DOHH2 (cell line): ENCODE data around the gene RRP15.

Experiments used
- H3F3A ChIP-seq: fragments of 200-600 bp; sonication (generic), shearing (Covaris generic); 2 replicates; pipeline ENCODE4 v1.6.0; 2016; ENCODE audit warnings: antibody characterized with exemption, mild to moderate bottlenecking; ENCODE audit not compliant: control insufficient read depth, insufficient read depth
- H3K27ac ChIP-seq: fragments of 200-600 bp; sonication (generic); 2 replicates; pipeline ENCODE4 v1.5.1; 2014; ENCODE audit warnings: low read depth, mild to moderate bottlenecking, low read length, moderate library complexity
- H3K27me3 ChIP-seq: fragments of 200-600 bp; sonication (generic); 2 replicates; pipeline ENCODE4 v1.6.1; 2014; ENCODE audit warnings: mild to moderate bottlenecking, low read length, mixed read lengths; ENCODE audit not compliant: control insufficient read depth
- H3K36me3 ChIP-seq: fragments of 200-600 bp; sonication (generic); 2 replicates; pipeline ENCODE4 v1.6.1; 2014; ENCODE audit warnings: mild to moderate bottlenecking, low read length, moderate library complexity, mixed read lengths; ENCODE audit not compliant: control insufficient read depth
- H3K4me1 ChIP-seq: fragments of 200-600 bp; sonication (generic); 2 replicates; pipeline ENCODE4 v1.6.1; 2014; ENCODE audit warnings: mild to moderate bottlenecking, low read length, mixed read lengths; ENCODE audit not compliant: control insufficient read depth
- H3K4me2 ChIP-seq: fragments of 200-600 bp; sonication (generic); 2 replicates; pipeline ENCODE4 v1.6.0; 2014; ENCODE audit warnings: mild to moderate bottlenecking, low read length, moderate library complexity
- H3K4me3 ChIP-seq: fragments of 200-600 bp; sonication (generic); 2 replicates; pipeline ENCODE4 v1.5.1; 2014; ENCODE audit warnings: mild to moderate bottlenecking, low read length, mixed read lengths
- H3K79me2 ChIP-seq: fragments of 200-600 bp; sonication (generic); 2 replicates; pipeline ENCODE4 v1.6.1; 2014; ENCODE audit warnings: mild to moderate bottlenecking, low read length, mixed read lengths; ENCODE audit not compliant: control insufficient read depth
- H3K9me2 ChIP-seq: fragments of 200-600 bp; sonication (generic); replicated peaks from 2 replicates; pipeline ENCODE4 v1.6.1; 2014; ENCODE audit warnings: mild to moderate bottlenecking, low read length, mixed read lengths; ENCODE audit not compliant: control insufficient read depth
- H3K9me3 ChIP-seq: fragments of 200-600 bp; sonication (generic); 2 replicates; pipeline ENCODE4 v1.6.1; 2014; ENCODE audit warnings: antibody characterized with exemption, low read length, mixed read lengths; ENCODE audit not compliant: control insufficient read depth, insufficient read depth
- H4K20me1 ChIP-seq: fragments of 200-600 bp; sonication (generic); 2 replicates; pipeline ENCODE4 v1.6.0; 2014; ENCODE audit warnings: low read depth, mild to moderate bottlenecking, antibody characterized with exemption, low read length, moderate library complexity; ENCODE audit not compliant: control insufficient read depth, insufficient read depth
- CTCF ChIP-seq: fragments of 200-600 bp; sonication (generic); IDR thresholded peaks from one replicate; pipeline ENCODE4 v1.5.1; 2014; ENCODE audit warnings: antibody characterized with exemption, mild to moderate bottlenecking, low read depth, low read length; ENCODE audit not compliant: poor library complexity, severe bottlenecking
- EZH2phosphoT487 ChIP-seq: fragments of 200-600 bp; sonication (generic); IDR thresholded peaks from 2 replicates; pipeline ENCODE4 v1.6.1; 2017; ENCODE audit warnings: borderline replicate concordance, mild to moderate bottlenecking, antibody characterized with exemption, low read length, moderate library complexity, mixed read lengths

The RRP15 gene

GRCh38 chr1:218259800-218260199 is 25.3 kb upstream of the RRP15 start:
- no peaks in the 10 kb centered on the region for H4K20me1 ChIP-seq
- no peaks in the 10 kb centered on the region for H3F3A ChIP-seq
- H3K36me3 ChIP-seq = no peaks in the 10 kb centered on the region
- no peaks in the 10 kb centered on the region for H3K9me3 ChIP-seq
- no peak overlapping the region for H3K4me2 ChIP-seq
- no peaks in the 10 kb centered on the region for H3K79me2 ChIP-seq
- H3K27ac ChIP-seq = no peak overlapping the region
- H3K4me1 ChIP-seq = peaks cover 3% of the 10 kb centered on the region; the same call in 1 of the 2 replicates
- no peak overlapping the region for H3K4me3 ChIP-seq
- no peak for TF ChIP-seq EZH2phosphoT487
- peak; percentile 64 for TF ChIP-seq CTCF
- no peaks in the 10 kb centered on the region for H3K9me2 ChIP-seq
- no peaks in the 10 kb centered on the region for H3K27me3 ChIP-seq

GRCh38 chr1:218262259-218262658 is 22.8 kb upstream of the RRP15 start:
- TF ChIP-seq EZH2phosphoT487 (no peak), CTCF (no peak)

GRCh38 chr1:218266356-218266755 is 18.7 kb upstream of the RRP15 start:
- Histone ChIP-seq H3K9me3 (no peaks in the 10 kb centered on the region), H3K27me3 (no peaks in the 10 kb centered on the region), H3K9me2 (no peaks in the 10 kb centered on the region), H3K4me2 (no peak overlapping the region), H3K4me1 (no peaks in the 10 kb centered on the region), H4K20me1 (no peaks in the 10 kb centered on the region), H3K27ac (no peak overlapping the region), H3K79me2 (no peaks in the 10 kb centered on the region), H3F3A (no peaks in the 10 kb centered on the region), H3K36me3 (no peaks in the 10 kb centered on the region), H3K4me3 (no peak overlapping the region)
- TF ChIP-seq CTCF = no peak
- TF ChIP-seq EZH2phosphoT487 = no peak

More at GRCh38 chr1:218262259-218262658, 22.8 kb upstream of the RRP15 start:
- H3K27me3 ChIP-seq = no peaks in the 10 kb centered on the region
- H4K20me1 ChIP-seq = no peaks in the 10 kb centered on the region
- H3K9me2 ChIP-seq = no peaks in the 10 kb centered on the region
- H3K36me3 ChIP-seq = no peaks in the 10 kb centered on the region
- no peaks in the 10 kb centered on the region for H3K79me2 ChIP-seq
- H3K4me2 ChIP-seq = no peak overlapping the region
- H3K4me1 ChIP-seq = peaks cover 3% of the 10 kb centered on the region; the same call in 1 of the 2 replicates
- H3K27ac ChIP-seq = no peak overlapping the region
- H3F3A ChIP-seq = no peaks in the 10 kb centered on the region
- H3K4me3 ChIP-seq = no peak overlapping the region
- H3K9me3 ChIP-seq = no peaks in the 10 kb centered on the region
